IMR-90 (cell line): Measurements from ENCODE around the gene BICD1. TPM values are rescaled to one million over a fixed set of nuclear protein-coding genes. Genes with fewer than 3 reads are reported as not detected.

Experiments used
- ATAC-seq: fragments of 200-7000 bp; cut with Tn5 transposase; 2 replicates; pipeline ENCODE4 v1.9.1; 2020; ENCODE audit warnings: low read depth, mild to moderate bottlenecking, moderate library complexity
- BruUV-seq: library from RNA; stranded (reverse); fragments of 400-500 nt; replicated peaks from 2 replicates; lab custom pipeline; 2021; lab: Mats Ljungman, UMichigan
- CTCF ChIA-PET: fragments of 300-600 bp; formaldehyde crosslinking; extraction: SDS; loops from one replicate; lab custom pipeline; 2021; ENCODE audit warnings: antibody characterized with exemption; lab: Yijun Ruan, JAX
- POLR2A ChIA-PET: fragments of 300-600 bp; sonication (Branson Sonifier 250); formaldehyde crosslinking; loops from one replicate; lab custom pipeline; 2022; ENCODE audit warnings: antibody characterized with exemption; ENCODE audit not compliant: unreplicated experiment; lab: Charles Lee
- DNase-seq: peaks from one replicate; pipeline ENCODE4 v3.0.0; 2013
- H2AFZ ChIP-seq: replicated peaks from 2 replicates; pipeline ENCODE3; 2013; ENCODE audit warnings: low read length, mild to moderate bottlenecking; ENCODE audit not compliant: poor library complexity
- H2AK5ac ChIP-seq: 2 replicates; pipeline ENCODE4 v1.6.1; 2013; ENCODE audit warnings: low read depth, low read length, inconsistent platforms
- H2AK9ac ChIP-seq: replicated peaks from 2 replicates; pipeline ENCODE3; 2013; ENCODE audit warnings: mild to moderate bottlenecking, low read depth, low read length, moderate library complexity; ENCODE audit not compliant: poor library complexity
- H2BK120ac ChIP-seq: 2 replicates; pipeline ENCODE4 v1.6.1; 2013; ENCODE audit warnings: low read depth, low read length, inconsistent platforms
- H2BK15ac ChIP-seq: 3 replicates; pipeline ENCODE4 v1.6.1; 2013; ENCODE audit warnings: low read depth, low read length, inconsistent platforms
- H2BK20ac ChIP-seq: 2 replicates; pipeline ENCODE4 v1.6.1; 2013; ENCODE audit warnings: low read depth, mild to moderate bottlenecking, inconsistent platforms, low read length, moderate library complexity
- H2BK5ac ChIP-seq: 2 replicates; pipeline ENCODE4 v1.6.1; 2013; ENCODE audit warnings: mild to moderate bottlenecking, low read depth, low read length, inconsistent platforms; ENCODE audit not compliant: poor library complexity, severe bottlenecking
- H3K14ac ChIP-seq: replicated peaks from 2 replicates; pipeline ENCODE4 v1.6.1; 2013; ENCODE audit warnings: low read depth, low read length, inconsistent platforms
- H3K18ac ChIP-seq: 2 replicates; pipeline ENCODE4 v1.6.1; 2013; ENCODE audit warnings: low read depth, low read length, control low read depth
- H3K23ac ChIP-seq: 2 replicates; pipeline ENCODE4 v1.6.1; 2013; ENCODE audit warnings: low read depth, low read length, inconsistent platforms
- H3K27ac ChIP-seq: 2 replicates; pipeline ENCODE4 v1.5.1; 2013; ENCODE audit warnings: mild to moderate bottlenecking, control low read depth, low read length; ENCODE audit not compliant: insufficient read depth
- H3K27me3 ChIP-seq: 2 replicates; pipeline ENCODE4 v1.6.1; 2013; ENCODE audit warnings: low read length; ENCODE audit not compliant: control insufficient read depth, insufficient read depth
- H3K36me3 ChIP-seq: 2 replicates; pipeline ENCODE4 v1.6.1; 2013; ENCODE audit warnings: low read length, mixed read lengths; ENCODE audit not compliant: control insufficient read depth, insufficient read depth
- H3K4ac ChIP-seq: 2 replicates; pipeline ENCODE4 v1.6.1; 2013; ENCODE audit warnings: low read depth, low read length, inconsistent platforms
- H3K4me1 ChIP-seq: 2 replicates; pipeline ENCODE4 v1.6.1; 2013; ENCODE audit warnings: low read length, mixed read lengths; ENCODE audit not compliant: control insufficient read depth, insufficient read depth
- H3K4me2 ChIP-seq: 2 replicates; pipeline ENCODE4 v1.6.1; 2013; ENCODE audit warnings: low read depth, mild to moderate bottlenecking, control low read depth, low read length, moderate library complexity
- H3K4me3 ChIP-seq: 2 replicates; pipeline ENCODE4 v1.5.1; 2013; ENCODE audit warnings: low read depth, mild to moderate bottlenecking, control low read depth, low read length, moderate library complexity; ENCODE audit not compliant: insufficient read depth
- H3K56ac ChIP-seq: 2 replicates; pipeline ENCODE4 v1.6.1; 2013; ENCODE audit warnings: low read length, inconsistent platforms; ENCODE audit not compliant: insufficient read depth; ENCODE audit errors: extremely low read depth
- H3K79me1 ChIP-seq, 2 experiments: 2 replicates each; pipeline ENCODE4 v1.6.1; 2013; ENCODE audit warnings: low read length in 2 of 2, inconsistent platforms in 1 of 2, low read depth in 1 of 2
- H3K9ac ChIP-seq: 2 replicates; pipeline ENCODE4 v1.6.1; 2013; ENCODE audit warnings: low read depth, low read length, control low read depth
- H3K9me1 ChIP-seq: 2 replicates; pipeline ENCODE4 v1.6.1; 2013; ENCODE audit warnings: low read length, inconsistent platforms; ENCODE audit not compliant: insufficient read depth
- H3K9me3 ChIP-seq: 2 replicates; pipeline ENCODE4 v1.6.1; 2013; ENCODE audit warnings: low read length; ENCODE audit not compliant: control insufficient read depth, insufficient read depth
- H4K20me1 ChIP-seq: 2 replicates; pipeline ENCODE4 v1.6.1; 2013; ENCODE audit warnings: low read length, inconsistent platforms; ENCODE audit not compliant: insufficient read depth
- H4K5ac ChIP-seq: 2 replicates; pipeline ENCODE4 v1.6.1; 2013; ENCODE audit warnings: mild to moderate bottlenecking, low read depth, low read length, control low read depth
- H4K8ac ChIP-seq, 2 experiments: 2 replicates each; pipeline ENCODE4 v1.6.1; 2013; ENCODE audit warnings: low read depth in 2 of 2, low read length in 2 of 2, control low read depth in 1 of 2, inconsistent platforms in 1 of 2
- H4K91ac ChIP-seq: 2 replicates; pipeline ENCODE4 v1.6.1; 2013; ENCODE audit warnings: low read depth, low read length, inconsistent platforms; ENCODE audit not compliant: insufficient read depth
- BHLHE40 ChIP-seq: fragments of 150-350 bp; IDR thresholded peaks from 2 replicates; pipeline ENCODE4 v1.6.1; 2016; ENCODE audit warnings: mild to moderate bottlenecking, low read depth, low read length
- CEBPB ChIP-seq: IDR thresholded peaks from 2 replicates; pipeline ENCODE4 v1.6.1; 2012; ENCODE audit warnings: low read depth, low read length, improper control_type of control experiment
- CHD1 ChIP-seq: IDR thresholded peaks from 2 replicates; pipeline ENCODE4 v1.6.1; 2012; ENCODE audit warnings: low read depth, low read length, improper control_type of control experiment
- FOS ChIP-seq: fragments of 150-350 bp; IDR thresholded peaks from 2 replicates; pipeline ENCODE4 v1.6.1; 2016; ENCODE audit warnings: low read depth, low read length
- MAFK ChIP-seq: IDR thresholded peaks from 2 replicates; pipeline ENCODE4 v1.6.1; 2012; ENCODE audit warnings: low read depth, low read length, improper control_type of control experiment
- MAZ ChIP-seq: IDR thresholded peaks from 2 replicates; pipeline ENCODE4 v1.6.1; 2012; ENCODE audit warnings: low read depth, mild to moderate bottlenecking, low read length, improper control_type of control experiment, moderate library complexity, borderline replicate concordance
- MXI1 ChIP-seq: IDR thresholded peaks from 2 replicates; pipeline ENCODE4 v1.6.1; 2012; ENCODE audit warnings: low read depth, mild to moderate bottlenecking, low read length, moderate library complexity, borderline replicate concordance
- NFE2L2 ChIP-seq: fragments of 150-350 bp; IDR thresholded peaks from 2 replicates; pipeline ENCODE4 v1.6.1; 2016; ENCODE audit warnings: low read depth, mild to moderate bottlenecking, low read length
- POLR2A ChIP-seq: IDR thresholded peaks from 2 replicates; pipeline ENCODE4 v1.6.1; 2012; ENCODE audit warnings: mild to moderate bottlenecking, low read depth, low read length
- RAD21 ChIP-seq: IDR thresholded peaks from 2 replicates; pipeline ENCODE4 v1.6.1; 2012; ENCODE audit warnings: low read length, improper control_type of control experiment
- RCOR1 ChIP-seq: IDR thresholded peaks from 2 replicates; pipeline ENCODE4 v1.6.1; 2012; ENCODE audit warnings: mild to moderate bottlenecking, low read length, improper control_type of control experiment; ENCODE audit not compliant: insufficient replicate concordance
- RFX5 ChIP-seq: IDR thresholded peaks from 2 replicates; pipeline ENCODE4 v1.8.0; 2012; ENCODE audit warnings: low read depth, mild to moderate bottlenecking, low read length, moderate library complexity
- SMC3 ChIP-seq: fragments of 150-350 bp; IDR thresholded peaks from 2 replicates; pipeline ENCODE4 v1.6.1; 2016; ENCODE audit warnings: low read depth, mild to moderate bottlenecking, antibody characterized with exemption, low read length, moderate library complexity
- USF2 ChIP-seq: fragments of 150-350 bp; IDR thresholded peaks from 2 replicates; pipeline ENCODE4 v1.6.1; 2017; ENCODE audit warnings: mild to moderate bottlenecking, antibody characterized with exemption, low read length, low read depth
- WGBS, 2 experiments: methylation state at CpG; one replicate each; pipeline versions ENCODE4 v1.1.5 to v1.1.7; 2013; ENCODE audit warnings: missing lambda C conversion rate in 2 of 2; ENCODE audit not compliant: insufficient read length in 1 of 2; ENCODE audit errors: extremely low coverage in 2 of 2; 5-methylcytosine and 5-hydroxymethylcytosine counted together
- dilution Hi-C: fragments of 300-500 bp; cut with HindIII; formaldehyde crosslinking; loops from one replicate; pipeline ENCODE4 v1.14.3; 2018; ENCODE audit warnings: low sequenced_read_pairs; ENCODE audit not compliant: unreplicated experiment
- in situ Hi-C: fragments of 300-500 bp; cut with MboI; formaldehyde crosslinking; loops from 3 replicates; pipeline ENCODE4 v1.14.3; 2019; ENCODE audit warnings: low sequenced_read_pairs, inconsistent platforms, mixed read lengths
- intact Hi-C: fragments of 100-400 bp; cut with micrococcal nuclease; formaldehyde crosslinking; loops from 2 replicates; pipeline ENCODE4 v1.10.0; 2022
- polyA plus RNA-seq, 3 experiments: library from polyadenylated mRNA; depleted of rRNA; stranded (reverse); fragments of >200 nt; gene quantifications; 2 replicates each; pipeline ENCODE4 v1.2.3, GENCODE V29; 2012; ENCODE audit warnings: low replicate concordance in 1 of 3
- total RNA-seq: library from RNA; depleted of rRNA; stranded (reverse); fragments of >200 nt; gene quantifications from 2 replicates; pipeline ENCODE4 v1.2.3, GENCODE V29; 2012
- TF ChIP-seq, protein P1 (sequence below): conservative IDR thresholded peaks from 2 replicates; pipeline ENCODE4 v1.5.1; 2012; ENCODE audit warnings: mild to moderate bottlenecking, low read depth, low read length, improper control_type of control experiment

BICD1 gene
- total and polyA plus RNA-seq, 2 of the 4 experiments (the other 2 are of a cell fraction), result 17.2 to 21.8 TPM

DNA sequence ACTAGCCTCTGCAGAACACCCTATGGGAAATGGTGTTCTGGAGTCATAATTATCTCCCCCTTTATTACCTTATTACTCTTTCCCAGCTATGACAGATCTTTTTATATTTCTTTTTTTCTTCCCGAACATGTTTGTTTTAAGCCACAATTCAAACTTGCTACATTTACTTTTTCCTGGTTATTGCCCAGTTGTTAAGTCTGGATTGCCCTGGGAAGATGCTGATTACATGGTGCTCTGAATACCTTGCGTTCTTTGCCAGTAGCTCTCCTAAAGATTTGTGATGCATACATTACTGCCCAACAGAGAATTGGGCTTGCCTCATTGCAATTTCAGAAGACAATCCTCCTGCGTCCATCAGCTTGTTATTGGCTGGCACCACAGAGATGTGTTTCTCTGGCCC, 174.5 kb downstream of the BICD1 start:
- Histone ChIP-seq H3K9me3 (no peaks in the 10 kb centered on the region), H3K9ac (no peak overlapping the region), H3K27ac (no peak overlapping the region), H3K4me1 (no peaks in the 10 kb centered on the region), H4K91ac (no peak overlapping the region), H3K23ac (no peak overlapping the region), H3K36me3 (no peaks in the 10 kb centered on the region), H2AK5ac (no peak overlapping the region), H3K79me1 (peaks cover 21 to 35% of the 10 kb centered on the region in 2 experiments; a peak in 2 of 4 replicates), H3K4ac (no peak overlapping the region), H2AFZ (no peak overlapping the region), H3K56ac (no peak overlapping the region), H3K18ac (no peak overlapping the region), H4K5ac (no peak overlapping the region), H3K9me1 (no peaks in the 10 kb centered on the region), H3K14ac (no peak overlapping the region), H2BK5ac (no peak overlapping the region), H2BK20ac (no peak overlapping the region), H2AK9ac (no peak overlapping the region), H2BK15ac (no peak overlapping the region), H4K8ac (no peak overlapping the region), H3K27me3 (no peaks in the 10 kb centered on the region), H3K4me2 (no peak overlapping the region), H4K20me1 (no peaks in the 10 kb centered on the region; the same call in 1 of the 2 replicates), H3K4me3 (no peak overlapping the region), H2BK120ac (no peak overlapping the region)
- ChIA-PET POLR2A (interaction anchor here (0.6 kb wide), 1 partner anchor 34 kb away, joined by 4 read pairs; no protein-coding TSS in a partner anchor), CTCF (interaction anchor here (1.0 kb wide), 1 partner anchor 273 kb away, joined by 3 read pairs; no protein-coding TSS in a partner anchor)
- ATAC-seq (no peak), DNase-seq (no peak)
- dilution Hi-C loops, result no loop called here
- TF ChIP-seq RAD21 (no peak), CEBPB (no peak), SMC3 (no peak), RCOR1 (no peak), FOS (no peak), BHLHE40 (no peak), POLR2A (no peak), MXI1 (no peak), NFE2L2 (no peak), RFX5 (no peak), CHD1 (no peak), MAZ (no peak), MAFK (no peak), USF2 (no peak)
- TF ChIP-seq, protein P1, sequence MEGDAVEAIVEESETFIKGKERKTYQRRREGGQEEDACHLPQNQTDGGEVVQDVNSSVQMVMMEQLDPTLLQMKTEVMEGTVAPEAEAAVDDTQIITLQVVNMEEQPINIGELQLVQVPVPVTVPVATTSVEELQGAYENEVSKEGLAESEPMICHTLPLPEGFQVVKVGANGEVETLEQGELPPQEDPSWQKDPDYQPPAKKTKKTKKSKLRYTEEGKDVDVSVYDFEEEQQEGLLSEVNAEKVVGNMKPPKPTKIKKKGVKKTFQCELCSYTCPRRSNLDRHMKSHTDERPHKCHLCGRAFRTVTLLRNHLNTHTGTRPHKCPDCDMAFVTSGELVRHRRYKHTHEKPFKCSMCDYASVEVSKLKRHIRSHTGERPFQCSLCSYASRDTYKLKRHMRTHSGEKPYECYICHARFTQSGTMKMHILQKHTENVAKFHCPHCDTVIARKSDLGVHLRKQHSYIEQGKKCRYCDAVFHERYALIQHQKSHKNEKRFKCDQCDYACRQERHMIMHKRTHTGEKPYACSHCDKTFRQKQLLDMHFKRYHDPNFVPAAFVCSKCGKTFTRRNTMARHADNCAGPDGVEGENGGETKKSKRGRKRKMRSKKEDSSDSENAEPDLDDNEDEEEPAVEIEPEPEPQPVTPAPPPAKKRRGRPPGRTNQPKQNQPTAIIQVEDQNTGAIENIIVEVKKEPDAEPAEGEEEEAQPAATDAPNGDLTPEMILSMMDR, result no peak
- intact Hi-C loops, result no loop called here
- no CpG with 5 or more reads among the region's 3 CpGs for WGBS, 2 experiments
- BruUV-seq, result no TSS peak
- in situ Hi-C loops, result no loop called here
